Measurements from ENCODE around the gene KMT2E.

GRCh38 chr7:104990983-104991382 is 23.0 kb upstream of the KMT2E start:
- TF ChIP-seq CTCF (IDR thresholded peaks at IDR 0.05; ENCODE audit: insufficient read depth, low read depth, low read length) (no peak), EZH2 (IDR thresholded peaks at IDR 0.05; ENCODE audit: insufficient read depth, low read length) (no peak)
